Measurements from ENCODE around the gene PCDH9.

PCDH9 gene

DNA sequence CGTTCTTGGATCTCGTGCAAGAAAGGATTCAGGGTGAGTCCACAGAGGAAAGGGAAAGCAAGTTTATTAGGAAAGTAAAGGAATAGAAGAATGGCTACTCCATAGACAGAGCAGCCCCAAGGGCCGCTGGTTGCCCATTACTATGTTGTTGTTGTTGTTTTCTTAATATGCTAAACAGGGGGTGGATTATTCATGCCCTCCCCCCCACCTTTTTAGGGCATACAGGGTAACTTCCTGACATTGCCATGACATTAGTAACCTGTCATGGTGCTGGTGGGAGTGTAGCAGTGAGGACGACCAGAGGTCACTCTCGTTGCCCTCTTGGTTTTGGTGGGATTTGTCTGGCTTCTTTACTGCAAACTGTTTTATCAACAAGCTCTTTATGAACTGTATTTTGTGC, 29.1 kb upstream of the PCDH9 start:
- TF ChIP-seq, protein P1, sequence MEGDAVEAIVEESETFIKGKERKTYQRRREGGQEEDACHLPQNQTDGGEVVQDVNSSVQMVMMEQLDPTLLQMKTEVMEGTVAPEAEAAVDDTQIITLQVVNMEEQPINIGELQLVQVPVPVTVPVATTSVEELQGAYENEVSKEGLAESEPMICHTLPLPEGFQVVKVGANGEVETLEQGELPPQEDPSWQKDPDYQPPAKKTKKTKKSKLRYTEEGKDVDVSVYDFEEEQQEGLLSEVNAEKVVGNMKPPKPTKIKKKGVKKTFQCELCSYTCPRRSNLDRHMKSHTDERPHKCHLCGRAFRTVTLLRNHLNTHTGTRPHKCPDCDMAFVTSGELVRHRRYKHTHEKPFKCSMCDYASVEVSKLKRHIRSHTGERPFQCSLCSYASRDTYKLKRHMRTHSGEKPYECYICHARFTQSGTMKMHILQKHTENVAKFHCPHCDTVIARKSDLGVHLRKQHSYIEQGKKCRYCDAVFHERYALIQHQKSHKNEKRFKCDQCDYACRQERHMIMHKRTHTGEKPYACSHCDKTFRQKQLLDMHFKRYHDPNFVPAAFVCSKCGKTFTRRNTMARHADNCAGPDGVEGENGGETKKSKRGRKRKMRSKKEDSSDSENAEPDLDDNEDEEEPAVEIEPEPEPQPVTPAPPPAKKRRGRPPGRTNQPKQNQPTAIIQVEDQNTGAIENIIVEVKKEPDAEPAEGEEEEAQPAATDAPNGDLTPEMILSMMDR (IDR thresholded peaks at IDR 0.05; ENCODE audit: insufficient read depth, low read depth, low read length, missing control alignments), result no peak
- H3K4me3 ChIP-seq (ENCODE audit: low read length), result no peak overlapping the region
- DNase-seq (ENCODE audit: low read depth), result no peak

DNA sequence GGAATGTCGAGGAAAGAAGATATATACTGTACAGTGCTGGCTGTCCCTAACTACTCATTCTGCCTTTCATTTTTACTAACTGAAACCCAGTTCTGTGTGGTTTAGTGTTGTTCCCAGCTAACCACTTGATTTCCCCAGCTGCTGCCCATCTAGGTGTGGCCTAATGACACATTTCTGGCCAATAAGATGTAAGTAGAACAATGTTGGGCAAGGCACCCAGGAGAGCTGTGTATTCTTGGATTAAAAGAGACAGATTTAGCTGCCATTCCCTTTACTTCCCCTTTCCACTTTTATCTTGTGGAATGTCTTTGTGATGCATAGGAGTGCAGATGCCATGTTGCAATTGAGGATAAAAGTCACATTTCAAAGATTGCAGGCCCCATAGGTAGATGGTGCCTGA, 28.3 kb upstream of the PCDH9 start:
- DNase-seq (ENCODE audit: low read depth), result no peak
- TF ChIP-seq, protein P1 (IDR thresholded peaks at IDR 0.05; ENCODE audit: insufficient read depth, low read depth, low read length, missing control alignments), result no peak
- H3K4me3 ChIP-seq (ENCODE audit: low read length), result no peak overlapping the region

DNA sequence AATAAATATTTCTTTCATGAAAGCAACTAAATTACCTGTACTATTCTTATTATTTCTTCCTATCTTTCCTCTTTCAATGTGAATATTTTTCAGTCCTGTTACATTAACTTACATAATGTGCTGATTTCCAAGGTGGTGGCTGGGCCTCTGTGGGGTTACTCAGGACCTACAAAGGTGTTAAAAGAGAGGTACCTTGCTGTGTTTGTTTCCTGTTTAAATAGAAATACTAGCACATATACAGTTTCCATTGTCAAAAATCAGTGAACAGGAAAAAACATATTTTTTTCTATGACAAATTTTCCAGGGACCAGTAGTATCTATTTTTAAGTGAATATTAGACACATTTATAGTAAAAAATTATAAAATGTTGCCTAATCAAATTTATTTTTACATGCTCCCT, 8.7 kb upstream of the PCDH9 start:
- TF ChIP-seq, protein P1 (IDR thresholded peaks at IDR 0.05; ENCODE audit: insufficient read depth, low read depth, low read length, missing control alignments), result no peak
- no peak overlapping the region for H3K4me3 ChIP-seq (ENCODE audit: low read length)
- DNase-seq (ENCODE audit: low read depth), result no peak

DNA sequence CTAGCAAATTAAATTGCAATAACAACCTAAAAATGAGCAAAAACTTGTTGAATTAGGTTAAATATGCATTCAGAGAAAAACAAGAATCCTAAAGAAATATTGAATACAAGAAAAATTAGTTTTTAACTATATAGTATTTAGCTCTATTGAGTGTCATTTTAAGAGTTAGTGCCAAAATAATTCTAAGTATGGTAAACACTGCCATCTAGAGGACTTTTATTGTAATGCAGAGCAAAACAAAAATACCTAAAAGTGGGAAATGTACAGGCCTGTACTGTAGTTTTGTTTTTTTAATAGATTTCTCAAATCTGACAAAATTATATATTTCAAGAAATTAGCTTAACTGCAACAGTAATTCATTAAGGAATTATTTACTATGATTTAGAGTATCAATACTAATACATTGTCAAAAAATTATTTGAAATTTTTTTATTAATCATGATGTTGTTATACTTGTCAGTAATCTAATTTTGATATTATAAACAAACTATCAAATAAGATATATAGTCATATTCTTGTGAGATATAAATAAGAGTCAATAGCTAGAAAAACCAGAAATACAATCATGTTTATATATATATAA, 8.2 kb upstream of the PCDH9 start:
- TF ChIP-seq, protein P1 (IDR thresholded peaks at IDR 0.05; ENCODE audit: insufficient read depth, low read depth, low read length, missing control alignments), result peak; percentile 39
- H3K4me3 ChIP-seq (ENCODE audit: low read length), result no peak overlapping the region
- peak; percentile 39 for DNase-seq (ENCODE audit: low read depth)

DNA sequence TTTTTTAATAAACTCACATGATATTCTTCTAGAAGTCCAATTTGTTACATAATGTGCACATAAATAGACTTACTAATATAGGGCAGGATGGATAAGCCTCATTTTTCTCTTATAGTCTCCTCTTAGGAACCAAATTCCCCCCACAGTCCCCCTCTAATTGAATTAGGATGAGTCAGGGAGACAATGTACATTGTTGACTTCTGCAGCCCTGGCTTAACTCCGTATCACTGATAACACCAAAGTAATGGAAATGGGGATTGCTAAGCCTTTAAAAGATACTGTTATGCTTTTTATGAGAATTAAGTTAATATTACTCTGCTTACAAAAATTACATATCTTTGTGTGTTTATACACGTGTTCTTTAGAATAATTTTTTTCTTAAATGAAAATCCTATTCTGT, 5.1 kb upstream of the PCDH9 start:
- no peak overlapping the region for H3K4me3 ChIP-seq (ENCODE audit: low read length)
- DNase-seq (ENCODE audit: low read depth), result no peak
- TF ChIP-seq, protein P1 (IDR thresholded peaks at IDR 0.05; ENCODE audit: insufficient read depth, low read depth, low read length, missing control alignments), result no peak

DNA sequence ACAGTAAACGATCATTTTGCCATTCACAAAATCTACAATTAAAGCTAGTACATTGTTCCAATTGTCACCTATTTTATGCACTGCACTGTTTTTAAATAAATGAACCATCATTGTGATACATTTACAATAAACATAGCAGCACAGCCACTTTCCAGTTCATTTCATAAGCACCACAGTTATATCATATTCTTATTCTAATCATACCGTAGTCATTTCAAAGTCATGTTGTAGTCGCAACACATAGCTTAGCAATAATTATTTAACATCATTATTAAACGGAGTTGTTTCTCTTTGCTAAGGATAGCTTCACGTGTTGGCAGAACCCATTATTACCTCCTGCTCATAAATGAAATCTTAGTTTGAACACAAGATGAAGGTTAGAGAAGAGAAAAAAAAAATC, 2.2 kb upstream of the PCDH9 start:
- TF ChIP-seq, protein P1 (IDR thresholded peaks at IDR 0.05; ENCODE audit: insufficient read depth, low read depth, low read length, missing control alignments), result no peak
- H3K4me3 ChIP-seq (ENCODE audit: low read length), result no peak overlapping the region
- DNase-seq (ENCODE audit: low read depth), result no peak

DNA sequence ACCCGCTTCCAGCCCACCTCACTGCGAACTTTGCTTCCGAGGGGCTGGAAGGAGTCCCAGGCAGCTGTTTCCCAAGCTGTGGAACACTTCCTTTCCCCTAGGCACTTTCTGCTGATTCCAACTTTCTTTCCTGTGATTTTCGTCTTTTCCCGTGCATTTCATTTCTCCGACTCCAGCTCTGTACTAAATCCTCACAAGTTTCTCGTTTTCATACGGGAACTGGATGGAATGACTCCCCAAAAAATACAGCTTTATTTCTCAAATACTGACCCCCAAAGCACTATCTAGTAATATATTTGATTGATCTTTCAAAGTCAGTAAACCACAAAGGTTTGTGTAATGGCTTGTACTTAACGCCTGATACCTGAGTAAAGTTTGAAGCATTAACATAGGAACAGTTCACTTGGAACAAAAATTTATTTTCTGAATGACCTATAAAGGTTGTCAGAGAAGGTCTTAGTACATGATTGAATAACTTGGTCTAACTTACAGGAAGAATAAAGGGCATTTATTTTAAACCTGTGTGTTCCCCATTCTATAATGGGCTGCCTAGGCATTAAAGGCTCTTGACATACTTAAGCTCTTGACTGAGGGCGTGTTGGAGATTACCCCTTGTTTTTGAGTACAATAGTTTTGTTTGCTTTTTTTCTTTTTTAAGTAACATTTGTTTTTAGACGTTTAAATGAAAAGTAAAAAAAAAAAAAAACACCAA, 1.3 kb upstream of the PCDH9 start:
- TF ChIP-seq, protein P1 (IDR thresholded peaks at IDR 0.05; ENCODE audit: insufficient read depth, low read depth, low read length, missing control alignments), result no peak
- no peak for DNase-seq (ENCODE audit: low read depth)
- peak overlapping the region; percentile 85 for H3K4me3 ChIP-seq (ENCODE audit: low read length)

All from epithelial cell of esophagus (primary cell).